HG02943 (cell line): Measurements from ENCODE around the gene PLCB4.

ENCODE experiments used
- ATAC-seq: cut with Tn5 transposase; IDR thresholded peaks from one replicate; pipeline ENCODE4 v1.9.1; 2021; ENCODE audit warnings: mild to moderate bottlenecking, low read depth, moderate library complexity; ENCODE audit not compliant: unreplicated experiment

PLCB4 gene

DNA sequence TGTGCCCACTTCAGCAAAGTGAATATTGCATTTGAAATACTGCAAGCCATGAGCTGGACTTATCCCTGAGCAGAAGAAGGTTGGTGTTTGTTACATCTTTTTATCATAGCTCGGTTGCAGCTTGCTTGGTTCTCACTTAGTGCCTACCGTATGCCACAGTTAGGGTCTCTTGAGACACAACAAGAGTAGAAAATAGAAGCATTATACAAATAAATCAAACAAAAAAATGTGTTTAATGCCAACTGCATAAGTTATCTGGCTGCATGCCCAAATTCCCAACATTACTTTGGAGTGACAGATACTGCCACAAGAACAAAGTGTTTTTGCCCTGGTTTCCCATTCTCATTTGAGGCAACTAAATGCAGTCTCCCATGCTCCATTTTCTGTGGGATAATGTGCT, 391.6 kb downstream of the PLCB4 start:
- ATAC-seq: no peak

DNA sequence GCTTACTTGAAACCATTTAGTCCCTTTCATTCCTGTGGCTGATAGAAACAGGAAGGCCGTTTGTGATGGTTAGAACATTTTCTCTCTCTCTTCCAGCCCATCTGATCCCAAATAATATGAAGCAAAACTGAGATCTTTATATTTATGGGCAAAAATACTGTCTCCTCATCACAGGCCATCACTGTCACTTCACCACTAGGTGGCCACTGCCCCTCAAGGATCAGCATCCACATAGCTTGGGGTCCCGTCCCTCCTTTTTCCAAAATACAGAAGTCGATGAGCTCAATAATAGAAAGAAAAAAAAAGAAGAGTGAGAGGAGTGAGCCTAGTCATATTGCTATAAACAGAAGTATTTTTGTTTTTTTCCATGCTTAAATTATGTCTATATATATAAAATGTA, 399.1 kb downstream of the PLCB4 start:
- no peak for ATAC-seq

DNA sequence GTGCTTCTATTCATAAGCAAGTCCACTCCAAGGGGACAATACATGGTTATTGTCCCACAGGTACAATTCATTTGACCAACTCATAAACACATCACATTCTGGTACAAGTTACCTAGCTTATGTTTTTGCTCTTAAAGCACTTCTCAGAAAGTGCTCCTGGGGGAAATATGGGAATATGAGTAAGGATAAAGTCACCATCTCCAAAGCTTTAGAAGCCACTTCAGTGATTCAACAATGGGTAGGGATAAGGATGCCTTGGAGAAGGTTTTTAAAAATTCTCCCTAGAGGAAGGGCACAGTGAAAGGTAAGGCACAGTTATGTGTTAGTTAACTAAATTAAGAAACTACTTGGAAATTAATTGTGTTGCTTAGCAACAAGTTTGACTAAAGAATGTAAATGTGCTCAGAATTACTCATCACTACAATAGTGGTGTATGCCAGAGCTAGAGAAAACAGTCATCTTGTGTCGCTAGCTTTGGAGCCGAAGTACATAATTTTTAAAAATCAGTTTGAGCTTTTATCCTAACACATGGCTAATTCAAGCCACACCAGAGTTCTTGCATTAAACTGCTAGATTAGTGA, 406.0 kb downstream of the PLCB4 start:
- ATAC-seq: no peak

DNA sequence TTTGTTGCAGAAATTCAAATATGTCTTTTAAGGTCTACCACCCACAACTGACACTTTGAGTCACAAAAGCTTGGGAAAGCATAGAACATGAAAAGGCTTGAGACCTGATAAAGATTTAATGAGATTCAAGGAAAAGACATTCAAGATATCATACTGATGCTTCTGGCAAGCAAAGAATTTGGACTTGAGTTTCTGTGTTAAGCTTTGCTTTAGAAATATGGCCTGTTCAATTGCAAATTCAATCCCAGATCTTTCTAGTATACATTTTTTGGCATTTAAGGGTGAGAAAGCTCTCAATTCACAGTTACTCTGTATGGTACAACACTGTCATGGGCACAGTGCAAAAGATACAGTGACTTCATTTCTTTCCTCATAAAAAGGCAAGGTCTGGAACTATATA, 406.6 kb downstream of the PLCB4 start:
- no peak for ATAC-seq

DNA sequence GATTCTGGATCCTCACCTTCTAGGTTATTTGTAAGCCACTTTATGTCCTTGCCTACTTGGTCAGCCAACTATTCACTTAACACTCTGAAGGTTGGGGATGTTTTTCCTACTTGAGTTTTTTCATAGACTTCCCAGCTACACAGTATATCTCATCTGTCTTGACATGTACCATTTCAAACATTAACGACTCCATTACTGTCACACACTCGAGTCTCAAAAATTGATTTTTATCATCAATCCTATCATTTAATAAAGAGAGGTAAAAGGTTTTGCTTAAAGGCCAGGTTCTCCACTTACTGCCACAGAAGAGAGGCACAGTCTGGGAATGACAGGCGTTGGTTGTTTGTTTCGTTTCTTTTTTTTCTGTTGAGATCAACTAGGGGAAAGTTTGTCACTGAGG, 407.3 kb downstream of the PLCB4 start:
- no peak for ATAC-seq

DNA sequence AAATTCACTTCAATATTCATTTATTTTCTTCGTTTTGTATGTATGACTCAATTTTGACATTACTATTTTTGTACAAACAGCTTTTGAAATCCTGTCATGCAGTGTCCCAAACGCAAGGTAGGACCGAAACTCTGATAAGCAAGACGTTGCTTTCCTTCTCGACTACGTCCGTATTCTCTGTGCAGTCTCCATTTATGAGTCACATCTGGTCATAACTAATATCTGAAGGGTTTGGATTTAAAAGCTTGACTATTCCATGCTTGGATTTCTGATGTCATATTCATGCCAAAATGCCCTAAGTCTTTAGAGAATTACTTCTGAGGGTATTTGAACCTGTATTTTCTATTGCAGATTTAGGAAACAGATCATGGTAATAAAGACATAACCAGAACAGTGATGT, 407.8 kb downstream of the PLCB4 start:
- no peak for ATAC-seq

DNA sequence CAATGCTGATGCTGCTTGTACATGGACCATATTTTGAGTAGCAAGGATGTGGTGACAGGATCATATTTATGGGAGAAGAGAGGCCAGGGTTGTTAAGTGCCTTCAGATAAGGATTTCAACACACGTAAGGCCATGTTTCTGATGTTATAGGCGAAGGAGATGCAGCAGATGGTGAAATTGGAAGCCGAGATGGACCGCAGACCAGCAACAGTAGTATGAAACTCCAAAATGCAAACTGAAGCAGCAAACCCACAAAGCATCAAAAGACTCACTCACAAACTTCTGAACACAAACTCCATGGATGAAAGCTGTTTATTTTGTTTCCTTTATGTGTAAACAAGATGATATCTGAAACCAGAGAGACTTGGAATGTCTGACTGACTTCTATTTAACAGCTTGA, 409.9 kb downstream of the PLCB4 start:
- ATAC-seq: no peak

DNA sequence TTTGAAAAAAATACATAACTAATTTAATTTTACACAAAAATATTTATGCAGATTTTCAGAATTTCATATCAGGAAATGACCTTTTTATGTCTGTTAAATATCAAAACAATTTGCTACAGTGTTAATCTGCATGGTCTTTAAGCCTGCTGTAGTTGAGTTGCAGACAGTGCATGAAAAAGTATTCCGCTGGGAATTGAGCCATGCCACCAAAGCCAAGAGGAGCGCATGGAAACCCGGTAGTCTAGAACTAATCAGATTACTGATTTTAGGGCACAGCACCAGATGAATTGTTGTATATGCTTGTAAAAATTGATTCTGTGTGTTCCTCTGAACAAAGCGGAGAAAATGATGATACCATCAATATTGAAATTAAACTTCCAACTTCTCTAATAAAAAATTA, 411.2 kb downstream of the PLCB4 start:
- no peak for ATAC-seq

DNA sequence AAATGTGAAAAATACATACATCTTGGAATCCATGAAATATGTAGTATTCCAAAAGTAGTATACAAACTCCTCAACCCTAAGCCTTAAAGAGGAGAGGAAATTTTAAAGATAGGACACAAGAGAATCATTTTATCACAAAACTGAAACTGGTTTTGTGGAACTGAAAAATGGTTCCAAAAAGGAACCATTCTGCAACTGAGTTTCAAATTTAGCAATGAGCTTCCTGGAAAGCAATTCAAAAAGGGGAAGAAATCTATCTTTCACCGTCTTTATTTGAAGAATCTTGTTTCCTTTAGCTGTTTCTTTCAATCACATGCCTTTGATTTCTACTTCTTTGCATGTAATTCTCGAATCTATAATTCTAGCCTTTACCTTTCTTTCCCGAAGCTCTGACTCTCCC, 413.3 kb downstream of the PLCB4 start:
- no peak for ATAC-seq

DNA sequence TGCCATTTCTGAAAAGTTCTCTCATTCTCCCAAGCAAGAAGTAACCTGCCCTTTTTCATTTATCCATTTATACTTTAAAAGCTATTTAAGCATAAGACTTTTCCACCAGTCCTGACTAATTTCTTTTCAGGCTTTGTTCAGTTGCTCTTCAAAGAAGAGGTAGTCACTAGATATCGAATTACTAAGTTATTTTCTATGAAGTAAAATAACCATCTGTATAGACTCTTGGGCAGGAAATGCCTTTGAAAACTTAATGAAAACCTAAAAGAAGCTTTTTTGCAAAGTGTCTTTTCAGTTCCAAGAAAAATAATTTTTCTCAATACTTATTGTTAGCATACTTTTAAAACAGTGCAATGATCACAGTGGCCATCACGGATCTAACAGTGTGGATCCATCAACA, 414.2 kb downstream of the PLCB4 start:
- ATAC-seq: no peak

DNA sequence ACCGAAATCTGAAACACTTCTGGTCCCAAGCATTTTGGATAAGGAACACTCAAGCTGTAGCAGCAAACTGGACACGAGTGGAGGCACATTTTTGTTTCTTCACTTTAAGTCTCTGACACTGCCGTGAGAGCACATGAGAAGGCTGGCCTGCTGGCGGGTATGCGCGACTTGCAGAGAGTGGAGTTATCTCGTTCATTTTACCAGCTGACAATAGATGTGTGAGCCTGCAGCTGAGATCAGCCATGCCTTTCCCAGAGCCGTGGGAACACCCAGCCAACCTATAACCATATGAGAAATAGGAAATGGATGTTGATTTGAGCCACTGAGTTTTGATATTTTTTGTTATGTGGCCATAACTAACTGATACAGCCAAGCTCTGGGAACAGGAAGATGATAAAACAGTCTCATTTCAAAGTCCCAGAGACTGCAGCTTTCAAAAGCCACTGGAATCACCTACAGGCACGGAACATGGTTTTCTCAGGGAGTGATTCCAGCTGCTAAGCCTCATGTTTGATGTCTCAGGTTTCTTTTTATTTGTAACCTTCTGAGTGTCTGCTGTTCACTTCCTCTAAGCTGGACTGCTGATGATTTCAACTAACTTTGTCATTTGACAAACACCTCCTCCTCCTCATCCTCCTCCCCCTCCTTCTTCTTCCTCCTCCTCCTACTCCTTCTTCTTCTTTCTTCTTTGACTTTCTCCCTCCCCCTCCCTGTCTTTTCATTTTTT, 416.9 kb downstream of the PLCB4 start:
- no peak for ATAC-seq

DNA sequence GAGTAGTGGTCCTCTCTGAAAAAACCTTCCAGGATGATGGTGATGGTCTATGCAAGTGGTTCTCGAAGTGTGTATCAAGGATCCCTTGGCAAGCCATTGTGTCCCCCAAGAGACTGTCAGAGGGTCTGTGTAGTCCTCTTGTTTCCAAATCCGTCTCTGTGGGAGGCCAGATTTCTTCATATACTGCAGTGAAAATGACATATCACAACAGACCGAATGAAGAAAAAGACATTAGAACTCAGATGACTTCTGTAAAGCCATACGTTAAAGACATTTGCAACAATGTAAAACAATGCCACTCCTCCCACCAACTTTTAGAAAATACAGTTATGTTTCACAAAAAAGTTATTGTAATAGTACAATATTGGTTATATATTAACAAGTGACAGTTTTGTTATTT, 418.3 kb downstream of the PLCB4 start:
- no peak for ATAC-seq

DNA sequence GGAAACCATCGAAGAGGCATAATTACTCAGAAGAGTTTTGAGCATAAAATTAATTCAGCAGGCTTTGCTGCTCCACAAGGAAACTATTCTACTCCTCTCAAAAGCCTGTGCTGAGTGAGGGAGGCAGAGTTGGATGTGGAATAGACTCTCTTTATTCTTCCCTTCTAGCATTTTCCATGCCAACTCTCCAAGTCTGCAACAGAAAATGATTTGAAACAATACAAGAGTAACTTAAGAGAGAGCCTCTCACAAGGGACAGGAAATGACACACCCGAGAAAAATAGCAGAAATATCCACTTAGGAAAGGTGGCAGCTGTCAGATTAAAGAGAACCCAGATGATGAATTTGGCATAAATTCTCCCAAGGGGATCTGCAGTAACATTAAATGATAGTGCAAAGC, 419.2 kb downstream of the PLCB4 start:
- ATAC-seq: no peak

DNA sequence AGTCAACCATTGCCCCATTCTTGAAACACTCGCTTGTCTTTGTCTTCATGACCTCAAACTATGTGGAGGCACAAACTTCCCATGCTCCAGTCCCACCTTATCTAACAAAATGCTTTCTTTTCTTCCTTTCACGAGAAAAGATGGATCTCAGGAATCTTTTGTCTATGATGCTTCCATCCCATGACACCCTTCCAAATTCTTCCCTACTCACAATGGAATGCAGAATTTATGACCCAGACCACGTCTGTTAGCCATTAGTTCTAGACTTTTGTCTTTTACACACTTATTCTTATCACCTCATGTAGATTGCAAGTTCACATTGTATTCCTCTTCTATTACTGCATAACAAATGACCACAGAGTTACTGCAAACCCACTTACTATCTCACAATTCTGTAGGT, 421.3 kb downstream of the PLCB4 start:
- ATAC-seq: no peak

DNA sequence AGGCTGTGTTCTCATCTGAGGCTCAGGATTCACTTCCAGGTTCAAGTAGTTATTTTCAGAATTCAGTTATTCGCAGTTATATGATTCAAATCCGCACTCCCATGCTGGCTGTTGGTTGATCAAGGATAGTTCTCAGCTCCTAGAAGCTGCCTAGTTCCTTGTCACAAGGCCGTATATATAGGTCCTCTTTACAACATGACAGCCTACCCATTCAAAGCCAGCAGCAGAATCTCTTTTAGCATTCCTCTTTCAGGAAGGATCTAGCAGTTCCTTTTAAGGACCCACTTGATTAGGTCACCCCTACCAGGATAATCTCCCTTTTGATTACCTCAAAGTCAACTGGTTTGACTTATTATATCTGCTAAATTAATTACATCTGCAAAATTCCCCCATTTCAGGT, 421.7 kb downstream of the PLCB4 start:
- ATAC-seq: no peak

DNA sequence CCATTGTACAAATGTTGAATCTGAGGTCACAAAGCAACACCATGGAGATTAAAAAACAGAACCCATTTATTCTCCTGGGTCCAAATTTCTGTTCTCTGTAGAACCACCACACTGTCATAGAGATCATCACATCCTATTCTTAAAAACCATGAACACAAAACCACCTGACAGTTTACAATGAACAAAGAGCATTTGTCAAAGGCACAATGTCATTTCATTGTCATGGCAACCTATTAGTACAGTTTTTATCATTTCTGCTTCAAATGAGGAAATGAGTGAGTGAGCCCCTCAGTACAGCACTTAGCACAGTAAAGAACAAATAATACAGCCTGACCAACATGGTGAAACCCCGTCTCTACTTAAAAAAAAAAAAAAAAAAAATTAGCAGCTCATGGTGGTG, 422.4 kb downstream of the PLCB4 start:
- no peak for ATAC-seq

DNA sequence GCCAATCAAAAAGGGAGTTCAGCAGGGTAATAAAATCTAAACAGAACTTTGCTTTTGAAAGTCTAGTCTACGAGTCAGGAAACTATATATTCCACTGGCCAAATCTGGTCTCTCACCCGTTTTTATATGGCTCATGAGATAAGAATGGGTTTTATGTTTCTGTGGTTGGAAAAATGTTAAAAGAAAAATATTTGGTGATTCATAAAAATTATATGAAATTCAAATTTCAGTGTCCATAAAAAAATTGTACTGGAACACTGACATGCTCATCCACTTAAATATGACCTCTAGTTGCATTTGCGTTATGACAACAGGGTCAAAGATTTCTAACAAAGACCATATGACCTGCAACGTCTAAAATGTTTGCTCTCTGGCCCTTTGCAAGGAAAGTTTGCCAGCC, 423.2 kb downstream of the PLCB4 start:
- ATAC-seq: no peak

DNA sequence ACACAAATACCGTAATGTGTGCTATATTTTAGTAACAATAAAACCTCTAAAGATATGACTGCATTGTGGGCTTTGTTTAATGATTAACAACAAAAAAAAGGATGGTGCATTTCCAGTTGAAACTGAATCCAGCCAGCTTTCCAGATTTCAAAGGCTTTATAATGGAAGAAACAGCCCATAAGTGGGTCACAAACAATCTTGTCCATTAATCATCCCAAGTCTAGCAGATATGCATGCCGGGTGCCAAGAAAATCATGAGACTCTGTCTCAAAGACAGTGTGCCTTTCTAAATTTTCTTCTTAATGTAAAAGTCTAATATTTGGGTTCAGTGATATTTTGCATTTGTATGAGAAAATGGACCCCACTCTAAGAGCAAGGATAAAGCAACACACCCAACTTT, 424.9 kb downstream of the PLCB4 start:
- no peak for ATAC-seq

DNA sequence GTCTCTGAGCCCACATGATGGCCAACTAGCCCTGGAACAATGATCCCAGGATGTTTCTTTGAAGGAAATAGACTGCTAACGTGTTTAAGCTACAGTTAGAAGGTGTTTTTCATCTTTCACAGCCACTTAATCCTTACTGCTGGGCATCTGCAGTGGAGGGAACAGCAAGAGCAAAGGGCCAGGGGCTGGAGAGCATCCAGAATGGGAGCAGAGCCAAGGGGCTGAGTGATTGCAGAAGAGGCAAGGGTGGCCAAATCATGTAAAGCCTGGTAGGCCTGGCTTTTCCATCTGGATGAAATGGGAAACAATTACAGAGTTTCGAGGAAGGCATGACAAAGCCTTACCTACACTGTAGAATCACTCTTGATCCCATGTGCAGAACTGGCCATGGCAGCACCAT, 426.8 kb downstream of the PLCB4 start:
- ATAC-seq: no peak

DNA sequence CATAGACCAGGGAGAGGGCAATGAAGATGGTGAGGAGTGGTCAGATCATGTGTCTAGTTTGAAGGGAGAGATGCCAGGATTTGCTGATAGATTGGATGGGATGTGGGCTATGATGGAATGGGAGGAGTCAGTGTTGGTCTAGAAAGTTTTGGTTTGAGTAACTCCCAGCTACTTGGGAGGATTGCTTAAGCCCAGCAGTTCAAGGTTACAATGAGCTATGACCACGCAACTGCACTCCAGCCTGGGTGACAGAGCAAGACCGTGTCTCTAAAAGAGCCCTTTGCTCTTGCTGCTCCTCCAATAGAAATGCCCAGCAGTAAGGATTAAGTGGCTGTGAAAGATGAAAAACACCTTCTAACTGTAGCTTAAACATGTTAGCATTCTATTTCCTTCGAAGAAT, 427.3 kb downstream of the PLCB4 start:
- ATAC-seq: no peak

DNA sequence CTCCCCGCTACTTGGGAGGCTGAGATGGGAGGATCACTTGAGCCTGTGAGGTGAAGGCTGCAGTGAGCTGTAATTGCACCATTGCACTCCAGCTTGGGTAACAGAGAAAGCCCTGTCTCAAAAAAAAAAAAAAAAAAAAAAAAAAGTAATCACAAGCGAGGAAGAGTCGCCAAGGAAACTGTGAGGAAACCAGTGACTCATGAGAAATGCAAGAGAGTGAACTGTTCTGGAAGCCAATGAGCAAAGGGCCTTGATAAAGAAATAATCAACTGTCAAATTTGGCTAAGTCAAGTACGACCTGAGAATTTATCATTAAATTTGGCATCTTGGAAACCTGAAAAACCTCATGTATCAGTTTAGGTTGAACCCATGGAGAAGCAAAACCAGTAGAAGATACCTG, 429.4 kb downstream of the PLCB4 start:
- no peak for ATAC-seq

DNA sequence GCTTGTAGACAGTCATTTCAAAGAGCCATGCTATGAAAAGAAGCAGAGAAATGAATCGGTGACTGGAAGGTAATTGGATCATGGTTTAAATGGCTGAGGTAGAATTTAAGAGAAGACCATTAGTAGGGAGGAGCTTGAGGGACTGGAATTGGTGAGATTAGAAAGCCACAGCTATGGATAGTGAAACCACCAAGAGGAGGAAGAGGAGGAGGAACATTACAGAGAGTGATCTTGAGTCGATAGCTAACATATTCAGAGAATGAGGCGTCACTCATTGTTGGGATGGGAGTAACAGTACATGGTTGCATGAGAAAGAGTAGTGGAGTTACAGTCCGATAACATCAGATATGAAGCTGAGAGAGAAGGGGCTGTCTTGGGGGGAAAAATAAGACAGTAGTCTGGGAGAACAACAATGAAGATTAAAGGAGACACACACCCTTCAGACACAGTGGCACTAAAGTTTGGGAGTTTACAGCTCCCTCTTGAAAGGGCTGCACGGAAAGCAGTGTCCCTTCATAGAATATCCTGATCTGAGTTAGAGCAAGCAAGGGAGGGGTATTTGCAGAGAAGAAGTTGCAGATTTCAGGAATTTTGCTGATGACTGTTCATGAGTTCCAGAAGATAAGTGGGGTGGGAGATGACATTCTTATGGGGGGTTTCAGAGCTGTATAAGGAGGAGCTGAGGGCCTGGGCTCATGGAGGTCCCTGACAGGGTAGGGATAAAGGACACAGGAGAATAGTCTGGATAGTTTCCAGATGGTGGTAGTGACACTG, 430.4 kb downstream of the PLCB4 start:
- ATAC-seq: no peak
